Activated CD4-positive, alpha-beta T cell treated with anti-CD3 and anti-CD28 coated beads, Interleukin-2, amount 50 U/mL, for 1 hour (primary cell): Measurements from ENCODE around the gene SLC17A7.
A peak's percentile ranks its signal among the peaks of the same experiment; 100 is the strongest.

Experiments
- DNase-seq: peaks from one replicate; pipeline ENCODE4 v3.0.0-alpha.2; 2020

SLC17A7 gene

GRCh38 chr19:49403404-49404187 lies 37.7 kb downstream of the SLC17A7 start:
- no peak for DNase-seq

GRCh38 chr19:49400029-49400428 lies 41.3 kb downstream of the SLC17A7 start:
- no peak for DNase-seq

GRCh38 chr19:49398931-49399330 lies 42.4 kb downstream of the SLC17A7 start:
- DNase-seq = no peak

- no peak for DNase-seq
Measured at GRCh38 chr19:49398001-49398615, 43.2 kb downstream of the SLC17A7 start.

- DNase-seq = no peak
Measured at GRCh38 chr19:49396738-49397505, 44.4 kb downstream of the SLC17A7 start.

- no peak for DNase-seq
Measured at GRCh38 chr19:49395581-49396407, 45.5 kb downstream of the SLC17A7 start.

GRCh38 chr19:49393881-49394280 lies 47.4 kb downstream of the SLC17A7 start:
- no peak for DNase-seq

GRCh38 chr19:49391581-49392399 lies 49.5 kb downstream of the SLC17A7 start:
- peak; percentile 80 for DNase-seq

GRCh38 chr19:49390929-49391359 lies 50.4 kb downstream of the SLC17A7 start:
- DNase-seq = no peak

GRCh38 chr19:49390131-49390928 lies 51.0 kb downstream of the SLC17A7 start:
- no peak for DNase-seq

GRCh38 chr19:49389406-49389805 lies 51.9 kb downstream of the SLC17A7 start:
- DNase-seq = no peak

- DNase-seq = peak; percentile 77
Measured at GRCh38 chr19:49387936-49388372, 53.4 kb downstream of the SLC17A7 start, which contains the start of gene KASH5. Gene KASH5, plus strand, starts transcription at chr19:49388249. Its CDS starts 2,635 bp downstream, at chr19:49390884.

- no peak for DNase-seq
Measured at GRCh38 chr19:49383599-49383998, 57.7 kb downstream of the SLC17A7 start.

- DNase-seq = no peak
Measured at GRCh38 chr19:49382639-49383038, 58.7 kb downstream of the SLC17A7 start.

GRCh38 chr19:49380391-49380790 lies 60.9 kb downstream of the SLC17A7 start:
- DNase-seq = no peak
